ENCODE results near the gene RGS1.

- no peak for TF ChIP-seq CTCF (conservative IDR thresholded peaks at IDR 0.05; ENCODE audit: low read depth, low read length)
- TF ChIP-seq, protein P1, sequence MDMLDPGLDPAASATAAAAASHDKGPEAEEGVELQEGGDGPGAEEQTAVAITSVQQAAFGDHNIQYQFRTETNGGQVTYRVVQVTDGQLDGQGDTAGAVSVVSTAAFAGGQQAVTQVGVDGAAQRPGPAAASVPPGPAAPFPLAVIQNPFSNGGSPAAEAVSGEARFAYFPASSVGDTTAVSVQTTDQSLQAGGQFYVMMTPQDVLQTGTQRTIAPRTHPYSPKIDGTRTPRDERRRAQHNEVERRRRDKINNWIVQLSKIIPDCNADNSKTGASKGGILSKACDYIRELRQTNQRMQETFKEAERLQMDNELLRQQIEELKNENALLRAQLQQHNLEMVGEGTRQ (IDR thresholded peaks at IDR 0.05; ENCODE audit: low read depth, low read length), result no peak
These were observed 44.6 kb downstream of the RGS1 start for GRCh38 chr1:192620071-192620635.
